Suprapubic skin (tissue), 3 donors: ENCODE results near the gene CNOT4.

ENCODE experiments used
- POLR2A ChIP-seq, 2 donors: fragments of 450-650 bp; IDR thresholded peaks; one replicate each; pipeline ENCODE4 v1.6.1; 2017; ENCODE audit warnings: antibody characterized with exemption in 2 of 2, mild to moderate bottlenecking in 2 of 2, moderate library complexity in 2 of 2
- TF ChIP-seq, protein P1 (sequence below), 2 donors: fragments of 200-600 bp in 1 of 2; fragments of 450-650 bp in 1 of 2; sonication (generic) in 1 of 2; IDR thresholded peaks; one replicate each; pipeline ENCODE4 v1.5.1; 2016 to 2019; ENCODE audit warnings: antibody characterized with exemption in 2 of 2, mild to moderate bottlenecking in 1 of 2, moderate library complexity in 1 of 2

GRCh38 chr7:135409845-135410542 is 99.9 kb downstream of the CNOT4 start:
- TF ChIP-seq, protein P1, sequence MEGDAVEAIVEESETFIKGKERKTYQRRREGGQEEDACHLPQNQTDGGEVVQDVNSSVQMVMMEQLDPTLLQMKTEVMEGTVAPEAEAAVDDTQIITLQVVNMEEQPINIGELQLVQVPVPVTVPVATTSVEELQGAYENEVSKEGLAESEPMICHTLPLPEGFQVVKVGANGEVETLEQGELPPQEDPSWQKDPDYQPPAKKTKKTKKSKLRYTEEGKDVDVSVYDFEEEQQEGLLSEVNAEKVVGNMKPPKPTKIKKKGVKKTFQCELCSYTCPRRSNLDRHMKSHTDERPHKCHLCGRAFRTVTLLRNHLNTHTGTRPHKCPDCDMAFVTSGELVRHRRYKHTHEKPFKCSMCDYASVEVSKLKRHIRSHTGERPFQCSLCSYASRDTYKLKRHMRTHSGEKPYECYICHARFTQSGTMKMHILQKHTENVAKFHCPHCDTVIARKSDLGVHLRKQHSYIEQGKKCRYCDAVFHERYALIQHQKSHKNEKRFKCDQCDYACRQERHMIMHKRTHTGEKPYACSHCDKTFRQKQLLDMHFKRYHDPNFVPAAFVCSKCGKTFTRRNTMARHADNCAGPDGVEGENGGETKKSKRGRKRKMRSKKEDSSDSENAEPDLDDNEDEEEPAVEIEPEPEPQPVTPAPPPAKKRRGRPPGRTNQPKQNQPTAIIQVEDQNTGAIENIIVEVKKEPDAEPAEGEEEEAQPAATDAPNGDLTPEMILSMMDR (IDR thresholded peaks at IDR 0.05), result no peak
- TF ChIP-seq POLR2A (IDR thresholded peaks at IDR 0.05), result no peak
